Measurements from ENCODE around the gene FAM151B.
"Not testable (repeated sequence)": the region's sequence is repeated elsewhere in the genome, so short reads cannot be mapped to it uniquely, and the experiment has no call there.

The FAM151B gene

GRCh38 chr5:80487829-80488721 is at the start of gene FAM151B:
FAM151B (plus strand) TSS chr5:80488100; CDS start chr5:80488124, 24 bp downstream.
- peak; percentile 60 for DNase-seq (ENCODE audit: low read depth)

GRCh38 chr5:80438739-80439138 is 49.2 kb upstream of the FAM151B start:
- DNase-seq (ENCODE audit: low read depth), result no peak

- no peak for DNase-seq (ENCODE audit: low read depth)
Observed at GRCh38 chr5:80439213-80439612, 48.7 kb upstream of the FAM151B start.

- DNase-seq (ENCODE audit: low read depth), result no peak
Observed at GRCh38 chr5:80442742-80443141, 45.2 kb upstream of the FAM151B start.

- no peak for DNase-seq (ENCODE audit: low read depth)
Observed at GRCh38 chr5:80453366-80453765, 34.5 kb upstream of the FAM151B start.

GRCh38 chr5:80463269-80463668 is 24.6 kb upstream of the FAM151B start:
- no peak for DNase-seq (ENCODE audit: low read depth)

- DNase-seq (ENCODE audit: low read depth), result no peak
Observed at GRCh38 chr5:80466669-80467485, 21.0 kb upstream of the FAM151B start.

- DNase-seq (ENCODE audit: low read depth), result no peak
Observed at GRCh38 chr5:80468131-80468530, 19.8 kb upstream of the FAM151B start.

- not testable (repeated sequence) for DNase-seq (ENCODE audit: low read depth)
Observed at GRCh38 chr5:80470631-80471030, 17.3 kb upstream of the FAM151B start.

GRCh38 chr5:80474929-80475328 is 13.0 kb upstream of the FAM151B start:
- DNase-seq (ENCODE audit: low read depth), result no peak

- no peak for DNase-seq (ENCODE audit: low read depth)
Observed at GRCh38 chr5:80479713-80480112, 8.2 kb upstream of the FAM151B start.

GRCh38 chr5:80480354-80480753 is 7.5 kb upstream of the FAM151B start:
- no peak for DNase-seq (ENCODE audit: low read depth)

- peak; percentile 1 for DNase-seq (ENCODE audit: low read depth)
Observed at GRCh38 chr5:80481019-80481893, 6.6 kb upstream of the FAM151B start.

GRCh38 chr5:80482578-80482977 is 5.3 kb upstream of the FAM151B start:
- DNase-seq (ENCODE audit: low read depth), result no peak

- DNase-seq (ENCODE audit: low read depth), result no peak
Observed at GRCh38 chr5:80483636-80484232, 4.2 kb upstream of the FAM151B start.

GRCh38 chr5:80487444-80487828 is 464 bp upstream of the FAM151B start:
- no peak for DNase-seq (ENCODE audit: low read depth)

- no peak for DNase-seq (ENCODE audit: low read depth)
Observed at GRCh38 chr5:80491296-80491695, 3.4 kb downstream of the FAM151B start.

GRCh38 chr5:80492741-80493140 is 4.8 kb downstream of the FAM151B start:
- DNase-seq (ENCODE audit: low read depth), result no peak

- DNase-seq (ENCODE audit: low read depth), result not testable (repeated sequence)
Observed at GRCh38 chr5:80493443-80493842, 5.5 kb downstream of the FAM151B start.

- DNase-seq (ENCODE audit: low read depth), result no peak
Observed at GRCh38 chr5:80495891-80496290, 8.0 kb downstream of the FAM151B start.

GRCh38 chr5:80502800-80503199 is 14.9 kb downstream of the FAM151B start:
- no peak for DNase-seq (ENCODE audit: low read depth)

GRCh38 chr5:80503641-80504040 is 15.7 kb downstream of the FAM151B start:
- no peak for DNase-seq (ENCODE audit: low read depth)

All from activated T-helper 1 cell treated with Interleukin-2 at 50 U/mL for 16 hours (primary cell).